Neural progenitor cell (in vitro differentiated cells): ENCODE results near the gene VHLL. TPM values are rescaled to one million over a fixed set of nuclear protein-coding genes. Genes with fewer than 3 reads are reported as not detected.

Experiments
- DNase-seq: peaks from one replicate; pipeline ENCODE4 v3.0.0-alpha.2; 2016; ENCODE audit warnings: low spot score
- H2AFZ ChIP-seq: fragments of 200-600 bp; sonication (generic); replicated peaks from 2 replicates; pipeline ENCODE4 v1.6.1; 2016; ENCODE audit warnings: antibody characterized with exemption
- H3F3A ChIP-seq: fragments of 200-600 bp; sonication (generic); 2 replicates; pipeline ENCODE4 v1.6.1; 2016; ENCODE audit warnings: antibody characterized with exemption, low read depth
- H3K27ac ChIP-seq: fragments of 200-600 bp; sonication (generic); 2 replicates; pipeline ENCODE4 v1.5.1; 2016; ENCODE audit warnings: mild to moderate bottlenecking
- H3K27me3 ChIP-seq: fragments of 200-600 bp; sonication (generic); 2 replicates; pipeline ENCODE4 v1.6.1; 2016; ENCODE audit warnings: mild to moderate bottlenecking, moderate library complexity
- H3K36me3 ChIP-seq: fragments of 200-600 bp; sonication (generic); 2 replicates; pipeline ENCODE4 v1.5.1; 2016
- H3K4me1 ChIP-seq: fragments of 200-600 bp; sonication (generic); 2 replicates; pipeline ENCODE4 v1.6.1; 2016; ENCODE audit warnings: mixed run types
- H3K4me2 ChIP-seq: fragments of 200-600 bp; sonication (generic); 2 replicates; pipeline ENCODE4 v1.6.1; 2016
- H3K4me3 ChIP-seq: fragments of 200-600 bp; sonication (generic); 2 replicates; pipeline ENCODE4 v1.5.1; 2016
- H3K79me2 ChIP-seq: fragments of 200-600 bp; sonication (generic); 2 replicates; pipeline ENCODE4 v1.6.1; 2016; ENCODE audit warnings: low read depth
- H3K9ac ChIP-seq: fragments of 200-600 bp; sonication (generic); 2 replicates; pipeline ENCODE4 v1.6.1; 2016
- H3K9me3 ChIP-seq: fragments of 200-600 bp; sonication (generic); 2 replicates; pipeline ENCODE4 v1.5.1; 2016; ENCODE audit warnings: low read depth
- H4K20me1 ChIP-seq: fragments of 200-600 bp; sonication (generic); 2 replicates; pipeline ENCODE4 v1.6.1; 2016; ENCODE audit warnings: low read depth
- H3K27ac Mint-ChIP-seq: 3 replicates; pipeline ENCODE4 v1.8.0; 2021; ENCODE audit warnings: mixed read lengths
- H3K27me3 Mint-ChIP-seq: 2 replicates; pipeline ENCODE4 v1.8.0; 2022; ENCODE audit warnings: low read depth, mild to moderate bottlenecking, inconsistent platforms, moderate library complexity, mixed read lengths; ENCODE audit not compliant: insufficient read depth
- H3K36me3 Mint-ChIP-seq: 3 replicates; pipeline ENCODE4 v1.8.0; 2021; ENCODE audit warnings: mixed read lengths
- H3K4me1 Mint-ChIP-seq: 3 replicates; pipeline ENCODE4 v1.8.0; 2021; ENCODE audit warnings: mixed read lengths
- H3K4me3 Mint-ChIP-seq: 3 replicates; pipeline ENCODE4 v1.8.0; 2021; ENCODE audit warnings: mild to moderate bottlenecking, moderate library complexity, mixed read lengths
- H3K9me3 Mint-ChIP-seq: 3 replicates; pipeline ENCODE4 v1.8.0; 2020; ENCODE audit warnings: mixed read lengths
- EZH2 ChIP-seq: fragments of 200-600 bp; sonication (generic); IDR thresholded peaks from 2 replicates; pipeline ENCODE4 v1.6.1; 2017; ENCODE audit warnings: antibody characterized with exemption, mild to moderate bottlenecking, moderate library complexity
- EZH2phosphoT487 ChIP-seq: fragments of 200-600 bp; sonication (generic); IDR thresholded peaks from 2 replicates; pipeline ENCODE4 v1.6.1; 2017; ENCODE audit warnings: antibody characterized with exemption
- total RNA-seq: library from RNA; depleted of rRNA; stranded (reverse); fragments of >200 nt; gene quantifications from 2 replicates; pipeline ENCODE4 v1.2.3, GENCODE V29; 2015; ENCODE audit warnings: low replicate concordance
- TF ChIP-seq, protein P1 (sequence below): fragments of 200-600 bp; sonication (generic); IDR thresholded peaks from 2 replicates; pipeline ENCODE4 v1.5.1; 2017; ENCODE audit warnings: antibody characterized with exemption, mild to moderate bottlenecking

Gene VHLL
- total RNA-seq, 1 donor from 2014 or later, result not detected

GRCh38 chr1:156258859-156259258 lies 40.2 kb downstream of the VHLL start:
- H2AFZ ChIP-seq, result no peak overlapping the region
- no peak overlapping the region for H3K4me3 Mint-ChIP-seq
- H3K79me2 ChIP-seq, result no peaks in the 10 kb centered on the region
- H3F3A ChIP-seq, result no peaks in the 10 kb centered on the region
- H3K4me1 ChIP-seq, result no peaks in the 10 kb centered on the region
- peaks cover 35% of the 10 kb centered on the region for H3K36me3 Mint-ChIP-seq
- H4K20me1 ChIP-seq, result peaks cover 4% of the 10 kb centered on the region
- H3K9me3 Mint-ChIP-seq, result no peaks in the 10 kb centered on the region
- peaks cover 5% of the 10 kb centered on the region for H3K36me3 ChIP-seq
- no peak overlapping the region for H3K4me3 ChIP-seq
- H3K4me2 ChIP-seq, result no peak overlapping the region
- no peaks in the 10 kb centered on the region for H3K27me3 ChIP-seq
- H3K4me1 Mint-ChIP-seq, result no peaks in the 10 kb centered on the region
- H3K27ac Mint-ChIP-seq, result no peak overlapping the region
- no peak overlapping the region for H3K27ac ChIP-seq
- no peak for DNase-seq
- no peak for TF ChIP-seq EZH2
- TF ChIP-seq, protein P1, sequence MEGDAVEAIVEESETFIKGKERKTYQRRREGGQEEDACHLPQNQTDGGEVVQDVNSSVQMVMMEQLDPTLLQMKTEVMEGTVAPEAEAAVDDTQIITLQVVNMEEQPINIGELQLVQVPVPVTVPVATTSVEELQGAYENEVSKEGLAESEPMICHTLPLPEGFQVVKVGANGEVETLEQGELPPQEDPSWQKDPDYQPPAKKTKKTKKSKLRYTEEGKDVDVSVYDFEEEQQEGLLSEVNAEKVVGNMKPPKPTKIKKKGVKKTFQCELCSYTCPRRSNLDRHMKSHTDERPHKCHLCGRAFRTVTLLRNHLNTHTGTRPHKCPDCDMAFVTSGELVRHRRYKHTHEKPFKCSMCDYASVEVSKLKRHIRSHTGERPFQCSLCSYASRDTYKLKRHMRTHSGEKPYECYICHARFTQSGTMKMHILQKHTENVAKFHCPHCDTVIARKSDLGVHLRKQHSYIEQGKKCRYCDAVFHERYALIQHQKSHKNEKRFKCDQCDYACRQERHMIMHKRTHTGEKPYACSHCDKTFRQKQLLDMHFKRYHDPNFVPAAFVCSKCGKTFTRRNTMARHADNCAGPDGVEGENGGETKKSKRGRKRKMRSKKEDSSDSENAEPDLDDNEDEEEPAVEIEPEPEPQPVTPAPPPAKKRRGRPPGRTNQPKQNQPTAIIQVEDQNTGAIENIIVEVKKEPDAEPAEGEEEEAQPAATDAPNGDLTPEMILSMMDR, result no peak
- TF ChIP-seq EZH2phosphoT487, result no peak
- H3K9me3 ChIP-seq, result no peaks in the 10 kb centered on the region
- H3K27me3 Mint-ChIP-seq, result no peaks in the 10 kb centered on the region
- no peak overlapping the region for H3K9ac ChIP-seq

- Mint-ChIP-seq H3K27ac (no peak overlapping the region), H3K4me1 (no peaks in the 10 kb centered on the region), H3K27me3 (no peaks in the 10 kb centered on the region), H3K36me3 (peaks cover 33% of the 10 kb centered on the region), H3K9me3 (no peaks in the 10 kb centered on the region), H3K4me3 (no peak overlapping the region)
- Histone ChIP-seq H3K27me3 (no peaks in the 10 kb centered on the region), H3F3A (no peaks in the 10 kb centered on the region), H3K27ac (no peak overlapping the region), H3K4me3 (no peak overlapping the region), H4K20me1 (peaks cover 4% of the 10 kb centered on the region), H3K4me2 (no peak overlapping the region), H2AFZ (no peak overlapping the region), H3K9me3 (no peaks in the 10 kb centered on the region), H3K9ac (no peak overlapping the region), H3K79me2 (no peaks in the 10 kb centered on the region), H3K36me3 (no peaks in the 10 kb centered on the region), H3K4me1 (no peaks in the 10 kb centered on the region)
- DNase-seq, result no peak
- TF ChIP-seq, protein P1, result no peak
- no peak for TF ChIP-seq EZH2
- no peak for TF ChIP-seq EZH2phosphoT487
These were observed 41.4 kb downstream of the VHLL start for GRCh38 chr1:156257711-156258110.

DNA sequence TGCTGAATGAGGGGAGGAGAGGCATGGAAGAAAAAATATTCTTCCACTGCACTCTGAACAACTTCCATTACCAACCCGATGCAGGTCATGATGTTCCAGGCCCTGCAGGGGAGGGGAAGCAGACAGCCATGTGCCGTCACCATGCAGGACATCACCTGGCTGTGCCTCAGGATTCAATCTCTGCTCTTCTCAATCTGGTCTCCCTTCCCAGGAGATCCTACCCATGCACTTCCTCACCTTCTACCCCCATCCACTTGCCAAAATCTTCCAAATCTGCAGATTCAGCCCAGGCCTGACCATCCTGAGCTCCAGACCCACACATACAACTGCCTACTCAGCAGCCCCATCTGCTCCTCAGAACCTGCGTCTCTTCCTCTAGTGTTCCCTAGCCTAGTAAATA lies 45.5 kb downstream of the VHLL start:
- H3K36me3 ChIP-seq, result no peaks in the 10 kb centered on the region
- H3K9ac ChIP-seq, result no peak overlapping the region
- no peak overlapping the region for H3K27ac Mint-ChIP-seq
- no peaks in the 10 kb centered on the region for H3K9me3 ChIP-seq
- H3K79me2 ChIP-seq, result no peaks in the 10 kb centered on the region
- H3K27me3 ChIP-seq, result no peaks in the 10 kb centered on the region
- DNase-seq, result no peak
- H4K20me1 ChIP-seq, result peaks cover 4% of the 10 kb centered on the region
- TF ChIP-seq EZH2phosphoT487, result no peak
- TF ChIP-seq, protein P1, result no peak
- TF ChIP-seq EZH2, result no peak
- H3F3A ChIP-seq, result peaks cover 6% of the 10 kb centered on the region
- H3K36me3 Mint-ChIP-seq, result peaks cover 22% of the 10 kb centered on the region
- H3K4me2 ChIP-seq, result no peak overlapping the region
- H3K4me1 ChIP-seq, result no peaks in the 10 kb centered on the region
- no peak overlapping the region for H3K4me3 ChIP-seq
- H3K4me3 Mint-ChIP-seq, result no peak overlapping the region
- no peaks in the 10 kb centered on the region for H3K9me3 Mint-ChIP-seq
- H3K4me1 Mint-ChIP-seq, result no peaks in the 10 kb centered on the region
- no peak overlapping the region for H2AFZ ChIP-seq
- peaks cover 2% of the 10 kb centered on the region for H3K27me3 Mint-ChIP-seq
- H3K27ac ChIP-seq, result no peak overlapping the region
